Measurements from ENCODE around the gene CFD.
"Not testable (repeated sequence)": the region's sequence is repeated elsewhere in the genome, so short reads cannot be mapped to it uniquely, and the experiment has no call there.

Gene CFD

GRCh38 chr19:871446-872265 lies 12.2 kb downstream of the CFD start:
- DNase-seq (ENCODE audit: low read depth in 2 of 2) = no peak

DNA sequence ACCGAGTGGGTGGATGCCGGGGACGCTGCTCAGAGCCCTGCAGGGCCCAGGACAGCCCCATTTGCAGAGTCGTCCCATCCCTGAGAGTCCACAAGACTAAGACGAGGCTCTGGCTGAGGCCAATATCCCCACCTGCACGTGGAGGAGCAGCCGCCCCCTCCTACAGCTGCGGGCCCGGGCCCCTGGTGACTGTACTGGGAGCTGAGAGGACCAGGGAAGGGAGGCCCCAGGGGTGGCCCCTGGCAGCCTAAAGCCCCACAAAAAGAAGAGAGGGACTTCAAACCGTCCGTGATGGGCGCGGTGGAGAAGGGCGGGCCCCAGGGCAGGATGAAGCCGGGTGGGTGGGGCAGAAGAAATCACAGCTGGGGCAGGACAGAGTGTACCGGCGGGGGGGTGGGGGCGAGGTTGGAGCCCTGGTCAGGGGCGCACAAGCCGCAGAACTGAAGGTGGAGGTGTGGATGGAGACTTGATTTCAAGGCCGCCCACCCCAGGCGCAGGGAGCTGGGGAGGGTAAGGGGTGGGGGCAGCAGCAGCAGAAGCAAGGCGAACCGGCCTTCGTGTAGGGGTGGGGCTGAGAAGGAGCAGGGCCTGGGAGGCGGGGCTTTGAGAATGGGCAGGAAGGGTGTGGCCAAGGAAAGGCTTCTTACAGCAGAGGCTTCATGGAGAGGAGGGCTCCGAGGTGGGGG lies 12.9 kb downstream of the CFD start:
- peak; percentile 45 to 60 for DNase-seq (ENCODE audit: low read depth in 2 of 2)

DNA sequence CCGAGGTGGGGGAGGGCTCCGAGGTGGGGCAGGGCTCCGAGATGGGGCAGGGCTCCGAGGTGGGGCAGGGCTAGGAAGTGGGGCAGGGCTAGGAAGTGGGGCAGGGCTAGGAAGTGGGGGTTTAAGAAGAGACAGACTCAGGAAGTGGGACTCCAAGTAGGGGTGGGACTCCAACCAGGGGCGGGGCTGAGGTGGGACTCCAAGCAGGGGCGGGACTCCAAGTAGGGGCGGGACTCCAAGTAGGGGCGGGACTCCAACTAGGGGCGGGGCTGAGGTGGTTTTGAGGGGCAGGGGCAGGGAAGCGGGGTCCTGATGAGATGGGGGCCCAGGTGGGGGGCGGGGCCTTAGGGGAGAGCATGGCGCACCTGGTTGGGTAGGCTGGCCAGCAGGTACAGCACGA lies 13.6 kb downstream of the CFD start:
- peak in 1 of 2 donors; percentile 45 for DNase-seq (ENCODE audit: low read depth in 2 of 2)

DNA sequence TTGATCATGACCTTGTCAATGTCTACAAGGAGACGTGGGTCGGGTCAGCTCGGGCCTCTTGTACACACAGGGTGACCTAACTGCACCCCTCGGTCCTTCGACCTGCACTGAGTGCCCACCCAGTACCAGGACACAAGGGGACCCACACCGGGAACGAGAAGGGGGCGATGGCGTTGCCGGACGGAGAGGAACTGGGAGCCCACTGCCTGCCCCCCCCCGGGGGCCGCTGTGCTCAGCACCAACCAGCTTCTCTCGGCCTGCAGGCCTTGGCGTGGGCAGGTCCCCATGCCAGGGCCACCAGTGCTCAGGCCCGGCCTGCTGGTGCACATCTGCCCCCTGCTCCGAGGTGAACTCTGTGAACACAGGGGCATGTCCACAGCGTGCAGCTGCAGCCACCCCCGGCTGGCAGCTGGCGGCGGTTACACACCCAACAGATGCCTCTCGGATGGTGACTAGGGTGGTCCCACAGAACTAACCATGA lies 14.1 kb downstream of the CFD start:
- DNase-seq (ENCODE audit: low read depth in 2 of 2) = no peak

DNA sequence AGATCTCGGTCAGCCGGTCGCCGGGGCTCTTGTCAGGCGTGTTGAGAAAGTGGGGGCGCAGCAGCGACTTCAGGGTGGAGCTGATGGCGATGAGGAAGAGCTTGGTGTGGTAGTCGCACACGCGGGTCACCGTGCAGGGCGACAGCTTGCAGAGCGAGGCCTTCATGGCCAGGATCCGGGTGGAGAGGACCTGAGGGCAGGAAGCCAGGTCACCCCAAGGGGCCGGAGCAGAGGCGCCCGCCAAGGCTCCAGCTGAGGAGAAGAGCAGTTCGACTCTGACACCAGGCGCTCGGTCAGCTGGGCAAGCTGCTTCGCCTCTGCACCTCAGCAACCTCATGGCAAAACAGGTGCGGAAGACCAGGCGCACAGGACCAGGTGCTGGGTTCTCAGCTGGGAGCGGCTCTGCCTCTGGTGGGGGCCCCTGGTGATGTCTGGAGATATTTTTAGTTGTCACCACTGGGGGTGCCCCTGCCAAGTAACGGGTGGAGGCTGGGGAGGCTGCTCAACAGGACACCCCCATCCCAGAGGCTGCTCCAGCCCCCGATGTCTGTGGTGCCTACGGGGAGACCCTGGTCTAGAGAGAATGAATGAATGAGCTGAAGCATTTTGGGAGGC lies 15.9 kb downstream of the CFD start:
- no peak for DNase-seq (ENCODE audit: low read depth in 2 of 2)

DNA sequence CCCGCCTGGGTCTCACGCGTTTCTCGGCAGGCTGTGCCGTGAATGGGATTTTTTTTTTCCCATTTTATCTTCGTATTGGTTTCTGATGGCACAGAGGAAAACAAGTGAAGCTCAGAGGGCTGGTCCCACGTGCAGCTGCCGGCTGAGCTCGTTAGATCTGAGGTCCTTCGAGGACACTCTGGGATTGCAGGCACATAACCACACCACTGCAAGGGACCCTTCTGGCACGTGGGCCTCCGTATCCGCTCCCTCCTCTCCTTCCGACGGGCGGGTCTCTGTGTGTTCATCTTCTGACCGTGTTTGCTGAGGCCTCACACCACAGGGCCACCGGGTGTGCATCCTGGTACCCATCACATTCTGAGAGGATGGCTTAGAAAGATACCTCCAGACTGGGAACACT lies 16.6 kb downstream of the CFD start:
- DNase-seq (ENCODE audit: low read depth in 2 of 2) = no peak

- DNase-seq (ENCODE audit: low read depth in 2 of 2) = no peak
These were observed 17.4 kb downstream of the CFD start for GRCh38 chr19:876780-877314.

DNA sequence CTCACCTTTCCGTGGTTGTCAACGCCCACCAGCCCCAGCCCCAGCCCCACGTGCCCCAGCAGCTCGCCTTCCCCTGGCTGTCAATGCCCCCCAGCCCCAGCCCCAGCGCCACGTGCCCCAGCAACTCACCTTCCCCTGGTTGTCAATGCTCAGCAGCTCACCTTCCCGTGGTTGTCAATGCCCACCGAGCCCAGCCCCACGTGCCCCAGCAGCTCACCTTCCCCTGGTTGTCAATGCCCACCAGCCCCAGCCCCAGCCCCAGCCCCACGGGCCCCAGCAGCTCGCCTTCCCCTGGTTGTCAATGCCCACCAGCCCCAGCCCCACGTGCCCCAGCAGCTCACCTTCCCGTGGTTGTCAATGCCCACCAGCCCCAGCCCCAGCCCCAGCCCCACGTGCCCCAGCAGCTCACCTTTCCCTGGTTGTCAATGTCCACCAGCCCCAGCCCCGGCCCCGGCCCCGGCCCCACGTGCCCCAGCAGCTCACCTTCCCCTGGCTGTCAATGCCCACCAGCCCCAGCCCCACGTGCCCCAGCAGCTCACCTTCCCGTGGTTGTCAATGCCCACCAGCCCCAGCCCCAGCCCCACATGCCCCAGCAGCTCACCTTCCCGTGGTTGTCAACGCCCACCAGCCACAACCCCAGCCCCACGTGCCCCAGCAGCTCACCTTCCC lies 18.7 kb downstream of the CFD start:
- not testable (repeated sequence) for DNase-seq (ENCODE audit: low read depth in 2 of 2)

GRCh38 chr19:878751-879561 lies 19.5 kb downstream of the CFD start:
- not testable (repeated sequence) for DNase-seq (ENCODE audit: low read depth in 2 of 2)

- DNase-seq (ENCODE audit: low read depth in 2 of 2) = no peak
These were observed 20.4 kb downstream of the CFD start for GRCh38 chr19:879711-880438.

DNA sequence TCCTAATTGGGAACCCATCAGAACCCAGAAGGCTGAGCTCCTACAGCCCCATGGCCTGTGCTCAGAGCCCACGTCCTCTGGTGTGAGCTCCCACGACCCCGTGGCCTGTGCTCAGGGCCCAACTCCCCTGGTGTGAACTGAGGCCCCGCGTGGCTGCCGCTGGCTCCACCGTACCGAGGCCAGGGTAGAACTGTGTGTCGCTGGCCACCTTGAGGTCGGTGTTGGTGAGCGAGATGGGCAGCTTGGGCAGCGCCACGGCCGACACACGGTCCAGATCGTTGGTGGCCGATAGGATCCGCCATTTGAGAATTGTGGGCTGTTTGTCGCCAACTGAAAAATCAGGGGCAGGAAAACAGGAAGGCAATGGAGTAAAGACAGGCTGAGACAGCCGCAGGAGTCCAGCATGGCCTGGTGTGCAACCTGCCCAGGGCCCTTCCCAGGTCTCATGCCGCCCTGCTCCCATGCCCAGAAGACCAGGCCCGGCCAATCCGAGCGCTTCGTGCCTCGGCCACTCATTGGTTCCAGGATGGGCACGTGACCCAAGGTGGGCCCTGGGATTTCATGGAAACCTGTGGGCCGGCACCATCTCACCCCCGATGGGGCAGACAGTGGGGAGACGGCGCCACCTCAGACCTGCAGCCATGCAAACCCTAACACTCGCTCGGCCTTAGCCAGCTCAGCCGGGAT lies 22.1 kb downstream of the CFD start:
- DNase-seq (ENCODE audit: low read depth in 2 of 2) = no peak

- DNase-seq (ENCODE audit: low read depth in 2 of 2) = no peak
These were observed 23.5 kb downstream of the CFD start for GRCh38 chr19:882871-883497.

DNA sequence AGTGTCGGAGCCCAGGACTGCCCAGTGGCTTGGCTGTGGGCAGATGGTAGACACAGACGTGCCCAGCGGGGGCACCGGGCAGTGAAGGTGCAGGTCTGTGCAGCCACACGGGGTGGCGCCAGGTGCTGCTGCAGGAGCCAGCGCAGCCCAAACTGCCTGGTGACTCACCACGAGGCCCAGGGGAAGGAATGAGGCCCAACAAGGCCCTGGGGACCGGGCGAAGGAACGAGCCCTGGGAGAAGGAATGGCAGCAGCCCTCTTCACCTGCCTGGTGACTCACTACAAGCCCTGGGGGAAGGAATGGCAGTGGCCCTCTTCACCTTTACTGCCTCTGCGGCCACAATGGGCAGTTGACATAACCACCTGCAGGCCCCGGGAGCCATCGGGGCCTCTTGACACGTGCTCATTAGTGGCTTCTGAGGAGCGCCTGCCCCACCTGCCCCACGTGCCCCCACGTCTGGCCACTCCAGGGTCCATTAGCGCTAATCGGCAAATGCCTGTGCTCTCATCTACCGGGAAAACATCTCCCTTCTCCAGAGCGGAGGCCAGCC lies 24.3 kb downstream of the CFD start:
- no peak for DNase-seq (ENCODE audit: low read depth in 2 of 2)

DNA sequence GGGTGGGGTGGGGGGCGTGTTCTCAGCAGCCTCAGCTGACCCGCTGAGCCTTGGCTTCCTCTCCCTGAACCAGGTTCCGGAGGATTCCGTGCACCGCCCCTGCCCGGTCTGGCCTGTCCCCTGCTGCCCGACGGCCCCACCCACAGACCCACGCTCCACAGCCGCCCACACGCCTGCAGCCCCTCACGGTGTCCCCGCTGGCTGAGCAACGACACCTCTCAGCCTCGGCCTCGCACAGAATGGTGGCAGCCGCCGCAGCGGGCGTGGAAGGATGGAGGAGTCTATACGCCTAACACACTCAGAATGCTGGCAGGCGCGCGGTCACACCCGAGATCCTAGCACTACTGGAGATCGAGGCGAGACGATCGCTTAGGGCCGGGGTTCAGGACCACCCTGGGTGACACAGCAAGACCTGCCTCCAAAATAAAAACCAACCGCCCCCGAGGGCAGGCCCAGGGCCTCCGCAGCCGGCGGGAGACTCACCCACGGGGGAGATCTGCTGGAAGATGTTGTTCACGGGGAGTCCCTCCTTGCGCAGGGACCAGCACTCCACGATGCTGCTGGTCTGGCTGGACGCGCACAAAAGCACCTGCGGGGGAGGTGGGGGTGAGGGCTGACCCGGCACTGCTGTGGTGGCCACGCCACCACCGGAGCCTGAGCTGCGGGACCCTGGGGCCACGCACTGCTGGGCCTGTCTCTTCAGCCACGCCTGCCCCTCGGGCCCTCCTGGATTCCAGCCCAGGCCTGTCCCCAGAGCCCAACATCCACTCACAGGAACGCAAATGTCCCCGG lies 25.2 kb downstream of the CFD start:
- DNase-seq (ENCODE audit: low read depth in 2 of 2) = no peak

- no peak for DNase-seq (ENCODE audit: low read depth in 2 of 2)
These were observed 26.2 kb downstream of the CFD start for GRCh38 chr19:885536-886224.

GRCh38 chr19:887072-887471 lies 27.6 kb downstream of the CFD start:
- no peak for DNase-seq (ENCODE audit: low read depth in 2 of 2)

- no peak for DNase-seq (ENCODE audit: low read depth in 2 of 2)
These were observed 28.1 kb downstream of the CFD start for GRCh38 chr19:887599-887998.

Measured in stimulated activated CD4-positive, alpha-beta T cell treated with anti-CD3 and anti-CD28 coated beads, Interleukin-1b, Interleukin-23, amount 100 ng/mL, for 4 hours (primary cell).